ENCODE results near the gene ST8SIA1.

Gene ST8SIA1

GRCh38 chr12:22231078-22231477, 103.4 kb downstream of the ST8SIA1 start:
- no peak for DNase-seq

GRCh38 chr12:22230280-22230794, 104.2 kb downstream of the ST8SIA1 start:
- DNase-seq, result no peak

- no peak for DNase-seq
These were observed 104.7 kb downstream of the ST8SIA1 start for GRCh38 chr12:22229652-22230279.

- DNase-seq, result no peak
These were observed 106.3 kb downstream of the ST8SIA1 start for GRCh38 chr12:22228022-22228875.

GRCh38 chr12:22223356-22223755, 111.2 kb downstream of the ST8SIA1 start:
- no peak for DNase-seq

GRCh38 chr12:22217556-22217955, 117.0 kb downstream of the ST8SIA1 start:
- no peak for DNase-seq

GRCh38 chr12:22215467-22216253, 118.8 kb downstream of the ST8SIA1 start:
- no peak for DNase-seq

- no peak for DNase-seq
These were observed 123.4 kb downstream of the ST8SIA1 start for GRCh38 chr12:22211128-22211527.

GRCh38 chr12:22209422-22209821, 125.1 kb downstream of the ST8SIA1 start:
- DNase-seq, result no peak

GRCh38 chr12:22206111-22206728, 128.3 kb downstream of the ST8SIA1 start:
- DNase-seq, result no peak

GRCh38 chr12:22204391-22204790, 130.1 kb downstream of the ST8SIA1 start:
- no peak for DNase-seq

GRCh38 chr12:22202847-22203246, 131.7 kb downstream of the ST8SIA1 start:
- no peak for DNase-seq

- DNase-seq, result no peak
These were observed 133.4 kb downstream of the ST8SIA1 start for GRCh38 chr12:22201101-22201500.

- DNase-seq, result no peak
These were observed 138.3 kb downstream of the ST8SIA1 start for GRCh38 chr12:22196236-22196635.

- no peak for DNase-seq
These were observed 143.5 kb downstream of the ST8SIA1 start for GRCh38 chr12:22190969-22191368.

GRCh38 chr12:22188431-22188830, 146.1 kb downstream of the ST8SIA1 start:
- DNase-seq, result no peak

- DNase-seq, result no peak
These were observed 153.8 kb downstream of the ST8SIA1 start for GRCh38 chr12:22180705-22181104.

- DNase-seq, result no peak
These were observed 161.3 kb downstream of the ST8SIA1 start for GRCh38 chr12:22173177-22173576.

- no peak for DNase-seq
These were observed 162.0 kb downstream of the ST8SIA1 start for GRCh38 chr12:22172501-22172900.

- DNase-seq, result peak; percentile 13
These were observed 165.1 kb downstream of the ST8SIA1 start for GRCh38 chr12:22169376-22169775.

- DNase-seq, result no peak
These were observed 170.4 kb downstream of the ST8SIA1 start for GRCh38 chr12:22164139-22164538.

- no peak for DNase-seq
These were observed 170.9 kb downstream of the ST8SIA1 start for GRCh38 chr12:22163594-22163993.

All from RPMI8226 (cell line).